Mesenchymal stem cell (in vitro differentiated cells and primary cell): Measurements from ENCODE around the gene SCARB1.

Experiments used
- DNase-seq: peaks from one replicate; pipeline ENCODE4 v3.0.0-alpha.2; 2013
- H2AFZ ChIP-seq: one replicate; pipeline ENCODE4 v1.6.1; 2013; ENCODE audit warnings: low read depth, mild to moderate bottlenecking, control low read depth, inconsistent platforms, low read length, moderate library complexity
- H2AK5ac ChIP-seq: 2 replicates; pipeline ENCODE4 v1.6.1; 2013; ENCODE audit warnings: low read length, moderate library complexity, mild to moderate bottlenecking, inconsistent platforms; ENCODE audit not compliant: severe bottlenecking
- H2BK120ac ChIP-seq: one replicate; pipeline ENCODE4 v1.6.1; 2013; ENCODE audit warnings: low read depth, mild to moderate bottlenecking, inconsistent platforms, low read length, moderate library complexity
- H2BK12ac ChIP-seq, 2 experiments: one replicate each; pipeline ENCODE4 v1.6.1; 2013; ENCODE audit warnings: inconsistent platforms in 2 of 2, low read length in 2 of 2, mild to moderate bottlenecking in 2 of 2, moderate library complexity in 2 of 2, control low read depth in 1 of 2
- H2BK15ac ChIP-seq: one replicate; pipeline ENCODE4 v1.6.1; 2013; ENCODE audit warnings: mild to moderate bottlenecking, low read depth, inconsistent platforms; ENCODE audit not compliant: poor library complexity, severe bottlenecking
- H2BK5ac ChIP-seq: 2 replicates; pipeline ENCODE4 v1.6.1; 2013; ENCODE audit warnings: low read depth, mild to moderate bottlenecking, low read length, control low read depth, inconsistent platforms; ENCODE audit not compliant: poor library complexity, severe bottlenecking
- H3K14ac ChIP-seq, 2 experiments: one replicate each; pipeline ENCODE4 v1.6.1; 2013; ENCODE audit warnings: inconsistent platforms in 2 of 2, low read length in 2 of 2, control low read depth in 1 of 2, mild to moderate bottlenecking in 1 of 2, moderate library complexity in 1 of 2
- H3K18ac ChIP-seq, 2 experiments: one replicate each; pipeline ENCODE4 v1.6.1; 2013; ENCODE audit warnings: inconsistent platforms in 2 of 2, low read length in 2 of 2, control low read depth in 1 of 2, low read depth in 1 of 2, mild to moderate bottlenecking in 1 of 2
- H3K23ac ChIP-seq, 2 experiments: one replicate each; pipeline ENCODE4 v1.6.1; 2013; ENCODE audit warnings: inconsistent platforms in 2 of 2, low read length in 2 of 2, mild to moderate bottlenecking in 2 of 2, moderate library complexity in 2 of 2, control low read depth in 1 of 2
- H3K27ac ChIP-seq: 2 replicates; pipeline ENCODE4 v1.5.1; 2013; ENCODE audit warnings: mild to moderate bottlenecking, moderate library complexity, low read length, control low read depth, inconsistent platforms; ENCODE audit not compliant: poor library complexity, severe bottlenecking
- H3K27me3 ChIP-seq, 2 experiments: 2 replicates each; pipeline versions ENCODE4 v1.6.1 to v1.7.0; 2013; ENCODE audit warnings: low read length in 2 of 2, mild to moderate bottlenecking in 2 of 2, moderate library complexity in 2 of 2, control low read depth in 1 of 2, inconsistent platforms in 1 of 2; ENCODE audit not compliant: control insufficient read depth in 1 of 2, insufficient read depth in 1 of 2
- H3K36me3 ChIP-seq, 2 experiments: 2 replicates each; pipeline versions ENCODE4 v1.6.1 to v1.7.0; 2013; ENCODE audit warnings: low read length in 2 of 2, control low read depth in 1 of 2, inconsistent platforms in 1 of 2, low read depth in 1 of 2, mild to moderate bottlenecking in 1 of 2; ENCODE audit not compliant: insufficient read depth in 2 of 2, control insufficient read depth in 1 of 2
- H3K4ac ChIP-seq, 2 experiments: one replicate each; pipeline ENCODE4 v1.6.1; 2013; ENCODE audit warnings: inconsistent platforms in 2 of 2, low read length in 2 of 2, mild to moderate bottlenecking in 2 of 2, moderate library complexity in 2 of 2, control low read depth in 1 of 2, low read depth in 1 of 2
- H3K4me1 ChIP-seq: 2 replicates; pipeline ENCODE4 v1.6.1; 2013; ENCODE audit warnings: low read depth, low read length, control low read depth; ENCODE audit not compliant: control insufficient read depth, insufficient read depth
- H3K4me2 ChIP-seq: 2 replicates; pipeline ENCODE4 v1.6.1; 2013; ENCODE audit warnings: low read length, mild to moderate bottlenecking, inconsistent platforms; ENCODE audit not compliant: poor library complexity, severe bottlenecking
- H3K4me3 ChIP-seq, 2 experiments: 2 replicates each; pipeline versions ENCODE4 v1.5.1 to v1.7.0; 2013; ENCODE audit warnings: low read length in 2 of 2, mild to moderate bottlenecking in 2 of 2, control low read depth in 1 of 2, low read depth in 1 of 2; ENCODE audit not compliant: insufficient read depth in 1 of 2
- H3K79me1 ChIP-seq: replicated peaks from 2 replicates; pipeline ENCODE4 v1.6.1; 2013; ENCODE audit warnings: mild to moderate bottlenecking, control low read depth, low read length, inconsistent platforms; ENCODE audit not compliant: poor library complexity, severe bottlenecking
- H3K9ac ChIP-seq: 2 replicates; pipeline ENCODE4 v1.7.0; 2013; ENCODE audit warnings: mild to moderate bottlenecking, low read length, moderate library complexity
- H3K9me3 ChIP-seq: 2 replicates; pipeline ENCODE4 v1.7.0; 2013; ENCODE audit warnings: mild to moderate bottlenecking, low read length; ENCODE audit not compliant: control insufficient read depth
- H4K8ac ChIP-seq: one replicate; pipeline ENCODE4 v1.6.1; 2013; ENCODE audit warnings: inconsistent platforms, mild to moderate bottlenecking, low read length, moderate library complexity
- H4K91ac ChIP-seq: one replicate; pipeline ENCODE4 v1.6.1; 2013; ENCODE audit warnings: mild to moderate bottlenecking, low read length, inconsistent platforms
- WGBS: methylation state at CpG from one replicate; pipeline ENCODE4 v1.1.7; 2013; ENCODE audit warnings: mixed read lengths; 5-methylcytosine and 5-hydroxymethylcytosine counted together

SCARB1 gene

GRCh38 chr12:124746649-124747425, 116.8 kb downstream of the SCARB1 start:
- Histone ChIP-seq H2BK12ac (peak overlapping the region; percentile 92 to 99), H3K4ac (peak overlapping the region; percentile 16 to 80), H3K23ac (no peak overlapping the region), H2AFZ (no peak overlapping the region), H2BK15ac (peak overlapping the region; percentile 87), H3K4me2 (peak overlapping the region; percentile 24), H4K8ac (peak overlapping the region; percentile 57), H2AK5ac (peak overlapping the region; percentile 32), H3K4me3 (peak overlapping the region in 1 of 2 experiments; percentile 1), H2BK120ac (peak overlapping the region; percentile 55), H3K27me3 (no peaks in the 10 kb centered on the region), H3K18ac (peak overlapping the region; percentile 91 to 95), H3K14ac (peak overlapping the region in 1 of 2 experiments; percentile 28), H3K9me3 (no peaks in the 10 kb centered on the region), H3K27ac (peak overlapping the region; percentile 82), H2BK5ac (peak overlapping the region; percentile 35), H4K91ac (peak overlapping the region; percentile 83), H3K4me1 (peaks cover 35% of the 10 kb centered on the region), H3K36me3 (no peaks in the 10 kb centered on the region), H3K9ac (peak overlapping the region; percentile 27), H3K79me1 (no peaks in the 10 kb centered on the region)
- no peak for DNase-seq
- 94% methylated on average over 10 of the region's 10 CpGs for WGBS

DNA sequence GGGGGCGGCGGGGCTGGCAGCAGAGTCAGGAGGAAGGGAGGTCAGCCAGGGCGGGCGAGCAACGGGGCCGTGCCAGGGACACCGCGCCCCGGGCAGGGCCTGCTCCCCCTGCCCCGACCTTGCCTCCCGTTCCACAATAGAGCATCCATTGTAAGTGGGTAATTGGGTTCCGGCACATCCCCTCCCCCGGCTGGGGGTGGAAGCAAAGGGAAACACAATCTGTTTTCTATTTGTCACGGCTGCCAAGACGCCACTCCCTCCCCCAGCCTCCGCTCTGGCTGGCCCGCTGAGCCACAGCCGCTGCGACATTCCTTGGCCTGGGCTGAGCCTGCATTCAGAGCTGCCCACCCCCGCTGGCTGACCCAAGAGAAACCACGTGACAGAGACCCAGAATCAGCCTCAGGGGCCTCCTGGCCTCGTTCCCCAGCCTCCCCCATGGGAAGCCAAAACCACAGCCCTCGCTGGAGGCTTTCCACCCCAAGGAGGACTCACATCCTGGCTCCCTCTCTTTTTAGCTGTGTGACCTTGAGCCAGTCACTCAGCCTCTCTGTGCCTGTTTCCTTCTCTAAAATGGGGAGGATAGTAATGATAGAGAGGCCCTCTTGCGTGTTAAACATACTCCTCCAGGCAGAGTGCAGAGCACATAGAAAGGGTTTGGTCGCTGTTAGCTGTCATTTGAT, 117.6 kb downstream of the SCARB1 start:
- peak overlapping the region; percentile 91 to 97 for H3K18ac ChIP-seq
- H2BK5ac ChIP-seq = no peak overlapping the region
- WGBS = 12% methylated on average over 25 of the region's 25 CpGs
- peak overlapping the region; percentile 6 for H2AFZ ChIP-seq
- peak overlapping the region; percentile 91 to 99 for H2BK12ac ChIP-seq
- peak overlapping the region; percentile 66 for H3K9ac ChIP-seq
- peak overlapping the region; percentile 87 for H2BK15ac ChIP-seq
- H3K4me3 ChIP-seq = peak overlapping the region in 1 of 2 experiments; percentile 1
- DNase-seq = peak; percentile 90
- H2AK5ac ChIP-seq = peak overlapping the region; percentile 32
- peak overlapping the region; percentile 92 for H2BK120ac ChIP-seq
- H3K9me3 ChIP-seq = no peaks in the 10 kb centered on the region
- peaks cover 34% of the 10 kb centered on the region for H3K4me1 ChIP-seq
- H3K36me3 ChIP-seq = no peaks in the 10 kb centered on the region
- peak overlapping the region; percentile 12 for H3K4me2 ChIP-seq
- H3K27me3 ChIP-seq = no peaks in the 10 kb centered on the region
- peak overlapping the region; percentile 51 for H3K27ac ChIP-seq
- peak overlapping the region in 1 of 2 experiments; percentile 61 for H3K14ac ChIP-seq
- H3K4ac ChIP-seq = peak overlapping the region; percentile 39 to 80
- peak overlapping the region; percentile 82 for H4K8ac ChIP-seq
- no peak overlapping the region for H3K23ac ChIP-seq
- peak overlapping the region; percentile 93 for H4K91ac ChIP-seq
- no peaks in the 10 kb centered on the region for H3K79me1 ChIP-seq

DNA sequence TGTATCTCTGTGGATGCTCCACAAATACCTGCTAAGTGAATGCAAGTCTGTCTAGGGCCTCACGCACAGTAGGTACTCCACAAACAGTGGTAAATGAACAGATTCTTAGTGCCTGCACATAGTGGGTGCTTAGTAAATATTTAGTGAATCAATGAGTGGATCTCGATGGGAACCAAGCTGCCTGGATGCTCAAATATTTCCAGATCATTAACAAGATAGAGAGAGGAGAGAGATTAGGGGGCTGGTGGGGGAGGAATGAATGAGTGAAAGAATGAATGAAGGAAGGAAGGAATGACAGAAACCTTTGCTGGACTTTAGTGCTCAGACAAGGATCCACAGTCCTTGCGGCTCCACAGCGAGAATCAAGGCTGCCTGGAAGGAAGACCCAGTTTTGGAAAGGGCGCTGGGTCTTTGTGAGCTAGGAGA, 118.2 kb downstream of the SCARB1 start:
- peak overlapping the region in 1 of 2 experiments; percentile 61 for H3K14ac ChIP-seq
- no peaks in the 10 kb centered on the region for H3K36me3 ChIP-seq
- peak overlapping the region; percentile 22 to 98 for H2BK12ac ChIP-seq
- H3K27me3 ChIP-seq = no peaks in the 10 kb centered on the region
- peak overlapping the region; percentile 24 for H4K8ac ChIP-seq
- peak overlapping the region; percentile 6 for H2AFZ ChIP-seq
- H3K4me3 ChIP-seq = no peak overlapping the region
- DNase-seq = no peak
- peak overlapping the region; percentile 66 for H3K9ac ChIP-seq
- 60% methylated on average over 5 of the region's 5 CpGs for WGBS
- no peaks in the 10 kb centered on the region for H3K79me1 ChIP-seq
- peak overlapping the region; percentile 93 for H4K91ac ChIP-seq
- H2AK5ac ChIP-seq = peak overlapping the region; percentile 40
- H3K4ac ChIP-seq = peak overlapping the region; percentile 39 to 60
- H2BK15ac ChIP-seq = peak overlapping the region; percentile 12
- no peaks in the 10 kb centered on the region for H3K9me3 ChIP-seq
- H2BK120ac ChIP-seq = peak overlapping the region; percentile 92
- H3K27ac ChIP-seq = peak overlapping the region; percentile 51
- H3K23ac ChIP-seq = no peak overlapping the region
- H3K4me2 ChIP-seq = peak overlapping the region; percentile 12
- H3K18ac ChIP-seq = peak overlapping the region; percentile 65 to 97
- peaks cover 38% of the 10 kb centered on the region for H3K4me1 ChIP-seq
- H2BK5ac ChIP-seq = no peak overlapping the region
